Smooth muscle cell (in vitro differentiated cells): ENCODE measurements around the gene HOXD12. TPM values are rescaled to one million over a fixed set of nuclear protein-coding genes. Genes with fewer than 3 reads are reported as not detected.
A peak's percentile ranks its signal among the peaks of the same experiment; 100 is the strongest.

Experiments
- DNase-seq: peaks from one replicate; lab custom pipeline; 2025; ENCODE audit not compliant: unreplicated experiment; lab: John Stamatoyannopoulos, UW
- H2AFZ ChIP-seq: fragments of 200-600 bp; sonication (generic); 2 replicates; pipeline ENCODE4 v1.6.0; 2016; ENCODE audit warnings: antibody characterized with exemption, low read depth, mild to moderate bottlenecking
- H3F3A ChIP-seq: fragments of 200-600 bp; sonication (generic); 2 replicates; pipeline ENCODE4 v1.6.0; 2017; ENCODE audit warnings: antibody characterized with exemption, low read depth
- H3K27ac ChIP-seq: fragments of 200-600 bp; sonication (generic); 2 replicates; pipeline ENCODE4 v1.5.1; 2016; ENCODE audit warnings: low read depth, mild to moderate bottlenecking
- H3K27me3 ChIP-seq: fragments of 200-600 bp; sonication (generic); 2 replicates; pipeline ENCODE4 v1.6.1; 2016; ENCODE audit warnings: low read depth, mild to moderate bottlenecking
- H3K36me3 ChIP-seq: fragments of 200-600 bp; sonication (generic); 2 replicates; pipeline ENCODE4 v1.5.1; 2016; ENCODE audit warnings: low read depth
- H3K4me1 ChIP-seq: fragments of 200-600 bp; sonication (generic); 2 replicates; pipeline ENCODE4 v1.5.1; 2016; ENCODE audit warnings: low read depth
- H3K4me2 ChIP-seq: fragments of 200-600 bp; sonication (generic); 2 replicates; pipeline ENCODE4 v1.6.0; 2016; ENCODE audit warnings: mild to moderate bottlenecking
- H3K4me3 ChIP-seq: fragments of 200-600 bp; sonication (generic); 2 replicates; pipeline ENCODE4 v1.5.1; 2016; ENCODE audit warnings: mild to moderate bottlenecking
- H3K79me2 ChIP-seq: fragments of 200-600 bp; sonication (generic); 2 replicates; pipeline ENCODE4 v1.6.0; 2016; ENCODE audit warnings: low read depth, mild to moderate bottlenecking
- H3K9ac ChIP-seq: fragments of 200-600 bp; sonication (generic); 2 replicates; pipeline ENCODE4 v1.6.0; 2016; ENCODE audit warnings: low read depth
- H3K9me3 ChIP-seq: fragments of 200-600 bp; sonication (generic); replicated peaks from 2 replicates; pipeline ENCODE4 v1.5.1; 2016; ENCODE audit warnings: low read depth
- H4K20me1 ChIP-seq: fragments of 200-600 bp; sonication (generic); 2 replicates; pipeline ENCODE4 v1.6.0; 2016; ENCODE audit warnings: low read depth
- CTCF ChIP-seq: fragments of 200-600 bp; sonication (generic); IDR thresholded peaks from 2 replicates; pipeline ENCODE4 v1.5.1; 2017; ENCODE audit warnings: borderline replicate concordance, mild to moderate bottlenecking, antibody characterized with exemption; ENCODE audit not compliant: insufficient read depth, poor library complexity, severe bottlenecking
- WGBS: methylation state at CpG from one replicate; pipeline ENCODE4 v1.1.7; 2016; ENCODE audit warnings: low lambda C conversion rate; 5-methylcytosine and 5-hydroxymethylcytosine counted together
- polyA plus RNA-seq: library from polyadenylated mRNA; unstranded; fragments of >200 nt; fragmentation: Nextera tagmentation; extraction: Ambion mirVana; gene quantifications from 2 replicates; pipeline ENCODE4 v1.2.1, GENCODE V29; 2016
- total RNA-seq: library from RNA; depleted of rRNA; stranded (reverse); fragments of >200 nt; gene quantifications from 2 replicates; pipeline ENCODE4 v1.2.3, GENCODE V29; 2014

Gene HOXD12
- total and polyA plus RNA-seq, 2 experiments from 2014 or later, result not detected

- peak within 1 kb of the TSS; percentile 92 for H3K4me2 ChIP-seq
- H3K4me1 ChIP-seq, result no peaks in the 10 kb centered on the region
- peak within 1 kb of the TSS; percentile 57 for H3K4me3 ChIP-seq
- 2% methylated on average over 53 of the region's 85 CpGs for WGBS
- no peak within 1 kb of the TSS for H3K9ac ChIP-seq
- DNase-seq, result no peak
- H4K20me1 ChIP-seq, result peaks cover 49% of the 10 kb centered on the region
- H3K9me3 ChIP-seq, result no peaks in the 10 kb centered on the region
- H3K79me2 ChIP-seq, result peaks cover 19% of the 10 kb centered on the region
- no peaks in the 10 kb centered on the region for H3K36me3 ChIP-seq
- no peak within 1 kb of the TSS for H3K27ac ChIP-seq
- no peak within 1 kb of the TSS for H2AFZ ChIP-seq
- peaks cover 92% of the 10 kb centered on the region for H3K27me3 ChIP-seq
- no peaks in the 10 kb centered on the region for H3F3A ChIP-seq
- TF ChIP-seq CTCF, result no peak
Measured at GRCh38 chr2:176106581-176107539, 7.3 kb downstream of the HOXD12 start, which contains the start of gene HOXD11. Gene HOXD11, plus strand, starts transcription at chr2:176107280. Its CDS starts 76 bp downstream, at chr2:176107356.

GRCh38 chr2:176107731-176108181 lies 8.2 kb downstream of the HOXD12 start:
- peak overlapping the region; percentile 48 for H3K4me3 ChIP-seq
- H2AFZ ChIP-seq, result no peak overlapping the region
- H4K20me1 ChIP-seq, result peaks cover 58% of the 10 kb centered on the region
- peaks cover 92% of the 10 kb centered on the region for H3K27me3 ChIP-seq
- peak overlapping the region; percentile 82 for H3K4me2 ChIP-seq
- H3K4me1 ChIP-seq, result no peaks in the 10 kb centered on the region
- no peak for DNase-seq
- no peaks in the 10 kb centered on the region for H3K36me3 ChIP-seq
- H3K79me2 ChIP-seq, result peaks cover 20% of the 10 kb centered on the region
- H3F3A ChIP-seq, result no peaks in the 10 kb centered on the region
- no peak for TF ChIP-seq CTCF
- no peak overlapping the region for H3K9ac ChIP-seq
- WGBS, result 3% methylated on average over 23 of the region's 59 CpGs
- H3K27ac ChIP-seq, result no peak overlapping the region
- no peaks in the 10 kb centered on the region for H3K9me3 ChIP-seq

- H2AFZ ChIP-seq, result no peak overlapping the region
Measured at GRCh38 chr2:176109192-176109901, 9.8 kb downstream of the HOXD12 start.

More at GRCh38 chr2:176109192-176109901, 9.8 kb downstream of the HOXD12 start:
- Histone ChIP-seq H3K36me3 (no peaks in the 10 kb centered on the region), H3K27me3 (peaks cover 96% of the 10 kb centered on the region), H3K79me2 (peaks cover 29% of the 10 kb centered on the region), H3K9me3 (no peaks in the 10 kb centered on the region), H3K4me2 (peak overlapping the region; percentile 82), H3K4me1 (no peaks in the 10 kb centered on the region), H3K27ac (no peak overlapping the region), H3K9ac (no peak overlapping the region), H4K20me1 (peaks cover 74% of the 10 kb centered on the region), H3F3A (no peaks in the 10 kb centered on the region), H3K4me3 (peak overlapping the region; percentile 27)
- no peak for DNase-seq
- WGBS, result 46% methylated on average over 26 of the region's 26 CpGs
- no peak for TF ChIP-seq CTCF
